ENCODE data around the gene TSPAN9.

Gene TSPAN9

DNA sequence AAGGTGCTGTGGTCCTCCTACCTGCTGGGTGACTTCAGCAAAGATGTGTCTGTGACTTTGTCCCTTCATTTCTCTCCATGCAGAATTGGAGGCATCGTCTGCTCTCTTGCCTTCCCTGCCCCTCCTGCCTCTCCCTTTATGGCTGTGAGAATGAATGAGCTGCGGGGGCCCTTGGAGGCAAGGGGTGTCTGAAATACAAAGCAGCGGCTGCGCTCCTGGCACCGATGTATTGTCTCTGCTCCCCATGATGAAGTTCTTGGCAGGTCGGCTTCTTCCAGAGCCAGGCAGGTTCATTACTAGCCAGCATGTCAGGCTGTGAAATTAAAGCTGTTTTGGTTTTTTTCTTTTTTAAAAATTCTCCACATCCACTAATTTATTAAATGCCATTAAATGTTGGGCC is 194.5 kb downstream of the TSPAN9 start:
- Histone ChIP-seq H3K4me1 (ENCODE audit: control insufficient read depth, insufficient read depth, low read length) (no peaks in the 10 kb centered on the region), H3K36me3 (ENCODE audit: control insufficient read depth, insufficient read depth, low read length) (no peaks in the 10 kb centered on the region), H3K9me3 (ENCODE audit: control insufficient read depth, insufficient read depth, low read length) (no peaks in the 10 kb centered on the region), H3K4me3 (ENCODE audit: low read depth, low read length) (no peak overlapping the region), H3K27me3 (ENCODE audit: control insufficient read depth, insufficient read depth, low read length) (no peaks in the 10 kb centered on the region), H3K9ac (ENCODE audit: low read depth, low read length) (no peak overlapping the region)

- Histone ChIP-seq H3K36me3 (ENCODE audit: control insufficient read depth, insufficient read depth, low read length) (no peaks in the 10 kb centered on the region), H3K9me3 (ENCODE audit: control insufficient read depth, insufficient read depth, low read length) (no peaks in the 10 kb centered on the region), H3K27me3 (ENCODE audit: control insufficient read depth, insufficient read depth, low read length) (no peaks in the 10 kb centered on the region), H3K9ac (ENCODE audit: low read depth, low read length) (no peak overlapping the region), H3K4me3 (ENCODE audit: low read depth, low read length) (no peak overlapping the region), H3K4me1 (ENCODE audit: control insufficient read depth, insufficient read depth, low read length) (no peaks in the 10 kb centered on the region)
These were observed 195.8 kb downstream of the TSPAN9 start for GRCh38 chr12:3272958-3273357.

DNA sequence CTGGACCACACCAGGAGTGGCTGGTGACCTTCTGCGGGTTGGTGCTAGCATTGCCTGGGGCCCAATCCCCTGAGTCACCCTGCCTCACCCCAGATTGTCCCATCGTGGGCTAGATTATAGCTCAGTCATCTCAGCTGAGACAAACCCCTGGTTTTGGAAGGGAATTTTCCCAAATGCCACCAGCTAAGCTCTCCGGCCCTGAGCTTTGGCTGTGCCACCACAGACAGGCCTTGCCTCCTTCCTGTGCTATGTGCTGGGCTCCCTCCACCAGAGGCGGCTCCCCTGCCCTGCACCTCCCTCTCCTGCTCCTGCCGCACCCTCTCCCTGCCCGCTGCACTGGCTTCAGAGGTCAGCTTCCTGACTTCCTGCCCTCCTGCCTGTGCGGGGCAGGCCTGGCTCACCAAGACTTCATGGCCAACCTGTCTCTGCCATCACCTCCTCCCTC is 196.3 kb downstream of the TSPAN9 start:
- Histone ChIP-seq H3K9me3 (ENCODE audit: control insufficient read depth, insufficient read depth, low read length) (no peaks in the 10 kb centered on the region), H3K36me3 (ENCODE audit: control insufficient read depth, insufficient read depth, low read length) (no peaks in the 10 kb centered on the region), H3K27me3 (ENCODE audit: control insufficient read depth, insufficient read depth, low read length) (no peaks in the 10 kb centered on the region), H3K4me1 (ENCODE audit: control insufficient read depth, insufficient read depth, low read length) (no peaks in the 10 kb centered on the region), H3K4me3 (ENCODE audit: low read depth, low read length) (no peak overlapping the region), H3K9ac (ENCODE audit: low read depth, low read length) (no peak overlapping the region)

DNA sequence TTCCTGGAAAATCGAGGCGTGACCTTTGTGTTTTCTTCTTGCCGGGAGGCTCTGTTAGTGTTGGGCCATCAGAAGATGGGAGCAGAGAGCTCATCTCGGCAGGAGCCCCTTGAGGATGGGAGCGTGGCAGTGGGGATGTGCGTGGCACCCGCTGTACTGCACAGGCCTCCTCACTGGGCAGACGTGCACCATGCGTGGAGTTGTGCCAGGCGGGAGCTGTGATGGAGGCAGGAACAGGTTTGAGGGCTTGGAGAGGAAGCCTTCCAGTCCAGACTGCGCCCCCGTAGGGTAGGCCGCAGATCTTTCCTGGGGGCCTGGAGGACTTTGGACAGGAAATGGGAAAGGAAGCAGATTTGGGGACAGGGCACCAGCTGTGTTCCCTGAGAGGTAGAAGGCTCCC is 197.5 kb downstream of the TSPAN9 start:
- Histone ChIP-seq H3K9me3 (ENCODE audit: control insufficient read depth, insufficient read depth, low read length) (no peaks in the 10 kb centered on the region), H3K4me1 (ENCODE audit: control insufficient read depth, insufficient read depth, low read length) (no peaks in the 10 kb centered on the region), H3K36me3 (ENCODE audit: control insufficient read depth, insufficient read depth, low read length) (no peaks in the 10 kb centered on the region), H3K4me3 (ENCODE audit: low read depth, low read length) (no peak overlapping the region), H3K9ac (ENCODE audit: low read depth, low read length) (no peak overlapping the region), H3K27me3 (ENCODE audit: control insufficient read depth, insufficient read depth, low read length) (no peaks in the 10 kb centered on the region)

GRCh38 chr12:3275171-3276041 is 198.2 kb downstream of the TSPAN9 start:
- Histone ChIP-seq H3K4me1 (ENCODE audit: control insufficient read depth, insufficient read depth, low read length) (no peaks in the 10 kb centered on the region), H3K36me3 (ENCODE audit: control insufficient read depth, insufficient read depth, low read length) (no peaks in the 10 kb centered on the region), H3K4me3 (ENCODE audit: low read depth, low read length) (no peak overlapping the region), H3K9me3 (ENCODE audit: control insufficient read depth, insufficient read depth, low read length) (no peaks in the 10 kb centered on the region), H3K9ac (ENCODE audit: low read depth, low read length) (no peak overlapping the region), H3K27me3 (ENCODE audit: control insufficient read depth, insufficient read depth, low read length) (no peaks in the 10 kb centered on the region)

DNA sequence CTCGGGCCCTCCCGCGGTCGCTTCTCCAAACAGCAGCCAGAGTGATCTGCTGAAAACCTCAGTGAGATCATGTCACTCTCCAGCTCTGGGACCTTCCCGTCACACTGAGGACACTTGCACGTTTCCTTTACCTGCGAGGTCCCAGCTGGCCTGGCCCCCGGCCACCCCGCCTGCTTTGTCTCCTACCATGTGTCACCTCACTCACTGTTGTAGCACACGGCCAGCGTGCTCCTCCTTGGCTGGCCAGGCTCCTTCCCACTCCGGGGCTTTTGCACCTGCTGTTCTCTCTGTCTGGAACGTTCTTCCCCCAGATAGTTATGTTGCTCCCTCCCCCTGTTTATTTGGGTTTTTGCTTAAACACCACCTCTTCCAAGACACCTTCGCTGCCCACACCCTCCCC is 199.0 kb downstream of the TSPAN9 start:
- H3K36me3 ChIP-seq (ENCODE audit: control insufficient read depth, insufficient read depth, low read length), result no peaks in the 10 kb centered on the region
- no peaks in the 10 kb centered on the region for H3K4me1 ChIP-seq (ENCODE audit: control insufficient read depth, insufficient read depth, low read length)
- no peaks in the 10 kb centered on the region for H3K27me3 ChIP-seq (ENCODE audit: control insufficient read depth, insufficient read depth, low read length)
- no peak overlapping the region for H3K4me3 ChIP-seq (ENCODE audit: low read depth, low read length)
- H3K9ac ChIP-seq (ENCODE audit: low read depth, low read length), result no peak overlapping the region
- H3K9me3 ChIP-seq (ENCODE audit: control insufficient read depth, insufficient read depth, low read length), result no peaks in the 10 kb centered on the region

GRCh38 chr12:3277306-3277943 is 200.2 kb downstream of the TSPAN9 start:
- no peaks in the 10 kb centered on the region for H3K27me3 ChIP-seq (ENCODE audit: control insufficient read depth, insufficient read depth, low read length)
- H3K9me3 ChIP-seq (ENCODE audit: control insufficient read depth, insufficient read depth, low read length), result no peaks in the 10 kb centered on the region
- no peak overlapping the region for H3K9ac ChIP-seq (ENCODE audit: low read depth, low read length)
- H3K4me1 ChIP-seq (ENCODE audit: control insufficient read depth, insufficient read depth, low read length), result no peaks in the 10 kb centered on the region
- H3K4me3 ChIP-seq (ENCODE audit: low read depth, low read length), result no peak overlapping the region
- H3K36me3 ChIP-seq (ENCODE audit: control insufficient read depth, insufficient read depth, low read length), result no peaks in the 10 kb centered on the region

- Histone ChIP-seq H3K9ac (ENCODE audit: low read depth, low read length) (no peak overlapping the region), H3K4me1 (ENCODE audit: control insufficient read depth, insufficient read depth, low read length) (no peaks in the 10 kb centered on the region), H3K36me3 (ENCODE audit: control insufficient read depth, insufficient read depth, low read length) (no peaks in the 10 kb centered on the region), H3K4me3 (ENCODE audit: low read depth, low read length) (no peak overlapping the region), H3K9me3 (ENCODE audit: control insufficient read depth, insufficient read depth, low read length) (no peaks in the 10 kb centered on the region), H3K27me3 (ENCODE audit: control insufficient read depth, insufficient read depth, low read length) (no peaks in the 10 kb centered on the region)
These were observed 201.7 kb downstream of the TSPAN9 start for GRCh38 chr12:3278681-3279414.

DNA sequence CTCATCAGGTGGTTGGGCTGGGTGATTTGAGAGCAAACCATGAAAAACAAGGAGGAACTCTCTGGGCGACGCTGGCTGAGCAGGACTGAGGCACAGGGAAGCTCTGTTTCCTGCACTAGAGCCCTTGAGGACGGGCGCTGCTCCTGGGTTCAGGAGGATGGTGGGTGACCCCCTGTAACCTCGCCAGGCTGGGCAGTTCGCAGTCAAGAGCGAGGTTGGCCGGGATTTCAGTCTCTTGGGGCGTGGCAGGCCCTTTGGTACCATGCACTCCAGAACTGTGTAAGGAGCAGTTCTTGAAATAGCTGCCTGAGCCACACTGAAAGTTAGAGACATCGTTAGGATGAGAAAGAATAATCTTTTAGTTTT is 202.2 kb downstream of the TSPAN9 start:
- H3K4me1 ChIP-seq (ENCODE audit: control insufficient read depth, insufficient read depth, low read length), result no peaks in the 10 kb centered on the region
- H3K9me3 ChIP-seq (ENCODE audit: control insufficient read depth, insufficient read depth, low read length), result no peaks in the 10 kb centered on the region
- H3K9ac ChIP-seq (ENCODE audit: low read depth, low read length), result no peak overlapping the region
- H3K27me3 ChIP-seq (ENCODE audit: control insufficient read depth, insufficient read depth, low read length), result no peaks in the 10 kb centered on the region
- H3K4me3 ChIP-seq (ENCODE audit: low read depth, low read length), result no peak overlapping the region
- H3K36me3 ChIP-seq (ENCODE audit: control insufficient read depth, insufficient read depth, low read length), result no peaks in the 10 kb centered on the region

- Histone ChIP-seq H3K4me1 (ENCODE audit: control insufficient read depth, insufficient read depth, low read length) (no peaks in the 10 kb centered on the region), H3K9me3 (ENCODE audit: control insufficient read depth, insufficient read depth, low read length) (no peaks in the 10 kb centered on the region), H3K36me3 (ENCODE audit: control insufficient read depth, insufficient read depth, low read length) (no peaks in the 10 kb centered on the region), H3K27me3 (ENCODE audit: control insufficient read depth, insufficient read depth, low read length) (no peaks in the 10 kb centered on the region), H3K9ac (ENCODE audit: low read depth, low read length) (no peak overlapping the region), H3K4me3 (ENCODE audit: low read depth, low read length) (no peak overlapping the region)
These were observed 202.7 kb downstream of the TSPAN9 start for GRCh38 chr12:3279832-3280231.

DNA sequence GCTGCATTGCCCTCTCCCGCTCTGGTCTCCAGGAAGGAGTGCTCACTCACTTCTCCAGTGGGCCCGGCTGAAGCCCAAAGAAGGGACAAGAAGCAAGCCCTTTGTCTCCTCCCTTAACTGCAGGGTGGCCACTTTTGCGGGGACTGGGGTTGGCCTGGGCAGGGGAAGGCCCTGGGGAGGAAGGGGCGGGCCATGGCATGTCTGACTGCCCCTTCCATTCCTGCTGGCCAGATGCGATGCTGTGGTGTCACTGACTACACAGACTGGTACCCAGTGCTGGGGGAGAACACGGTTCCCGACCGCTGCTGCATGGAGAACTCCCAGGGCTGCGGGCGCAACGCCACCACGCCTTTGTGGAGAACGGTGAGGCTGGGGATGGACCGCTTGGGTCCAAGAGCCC is 203.8 kb downstream of the TSPAN9 start:
- Histone ChIP-seq H3K9ac (ENCODE audit: low read depth, low read length) (no peak overlapping the region), H3K36me3 (ENCODE audit: control insufficient read depth, insufficient read depth, low read length) (no peaks in the 10 kb centered on the region), H3K4me1 (ENCODE audit: control insufficient read depth, insufficient read depth, low read length) (no peaks in the 10 kb centered on the region), H3K9me3 (ENCODE audit: control insufficient read depth, insufficient read depth, low read length) (no peaks in the 10 kb centered on the region), H3K4me3 (ENCODE audit: low read depth, low read length) (no peak overlapping the region), H3K27me3 (ENCODE audit: control insufficient read depth, insufficient read depth, low read length) (no peaks in the 10 kb centered on the region)

Measured in iPS-15b (cell line).